ENCODE measurements around the gene RBFOX2.

- TF ChIP-seq POLR2AphosphoS5 (IDR thresholded peaks at IDR 0.05; ENCODE audit: low read depth, low read length) = no peak
- no peak for TF ChIP-seq CTCF (IDR thresholded peaks at IDR 0.05)
These were observed 309.3 kb downstream of the RBFOX2 start for GRCh38 chr22:35719212-35719875.

All from Panc1 (cell line).